Smooth muscle cell (in vitro differentiated cells): ENCODE data around the gene COL18A1. TPM values are rescaled to one million over a fixed set of nuclear protein-coding genes. Genes with fewer than 3 reads are reported as not detected.

Experiments
- DNase-seq: peaks from one replicate; lab custom pipeline; 2025; ENCODE audit not compliant: unreplicated experiment; lab: John Stamatoyannopoulos, UW
- H2AFZ ChIP-seq: fragments of 200-600 bp; sonication (generic); 2 replicates; pipeline ENCODE4 v1.6.0; 2016; ENCODE audit warnings: antibody characterized with exemption, low read depth, mild to moderate bottlenecking
- H3F3A ChIP-seq: fragments of 200-600 bp; sonication (generic); 2 replicates; pipeline ENCODE4 v1.6.0; 2017; ENCODE audit warnings: antibody characterized with exemption, low read depth
- H3K27ac ChIP-seq: fragments of 200-600 bp; sonication (generic); 2 replicates; pipeline ENCODE4 v1.5.1; 2016; ENCODE audit warnings: low read depth, mild to moderate bottlenecking
- H3K27me3 ChIP-seq: fragments of 200-600 bp; sonication (generic); 2 replicates; pipeline ENCODE4 v1.6.1; 2016; ENCODE audit warnings: low read depth, mild to moderate bottlenecking
- H3K36me3 ChIP-seq: fragments of 200-600 bp; sonication (generic); 2 replicates; pipeline ENCODE4 v1.5.1; 2016; ENCODE audit warnings: low read depth
- H3K4me1 ChIP-seq: fragments of 200-600 bp; sonication (generic); 2 replicates; pipeline ENCODE4 v1.5.1; 2016; ENCODE audit warnings: low read depth
- H3K4me2 ChIP-seq: fragments of 200-600 bp; sonication (generic); 2 replicates; pipeline ENCODE4 v1.6.0; 2016; ENCODE audit warnings: mild to moderate bottlenecking
- H3K4me3 ChIP-seq: fragments of 200-600 bp; sonication (generic); 2 replicates; pipeline ENCODE4 v1.5.1; 2016; ENCODE audit warnings: mild to moderate bottlenecking
- H3K79me2 ChIP-seq: fragments of 200-600 bp; sonication (generic); 2 replicates; pipeline ENCODE4 v1.6.0; 2016; ENCODE audit warnings: low read depth, mild to moderate bottlenecking
- H3K9ac ChIP-seq: fragments of 200-600 bp; sonication (generic); 2 replicates; pipeline ENCODE4 v1.6.0; 2016; ENCODE audit warnings: low read depth
- H3K9me3 ChIP-seq: fragments of 200-600 bp; sonication (generic); replicated peaks from 2 replicates; pipeline ENCODE4 v1.5.1; 2016; ENCODE audit warnings: low read depth
- H4K20me1 ChIP-seq: fragments of 200-600 bp; sonication (generic); 2 replicates; pipeline ENCODE4 v1.6.0; 2016; ENCODE audit warnings: low read depth
- CTCF ChIP-seq: fragments of 200-600 bp; sonication (generic); IDR thresholded peaks from 2 replicates; pipeline ENCODE4 v1.5.1; 2017; ENCODE audit warnings: borderline replicate concordance, mild to moderate bottlenecking, antibody characterized with exemption; ENCODE audit not compliant: insufficient read depth, poor library complexity, severe bottlenecking
- WGBS: methylation state at CpG from one replicate; pipeline ENCODE4 v1.1.7; 2016; ENCODE audit warnings: low lambda C conversion rate; 5-methylcytosine and 5-hydroxymethylcytosine counted together
- polyA plus RNA-seq: library from polyadenylated mRNA; unstranded; fragments of >200 nt; fragmentation: Nextera tagmentation; extraction: Ambion mirVana; gene quantifications from 2 replicates; pipeline ENCODE4 v1.2.1, GENCODE V29; 2016
- total RNA-seq: library from RNA; depleted of rRNA; stranded (reverse); fragments of >200 nt; gene quantifications from 2 replicates; pipeline ENCODE4 v1.2.3, GENCODE V29; 2014

The COL18A1 gene
- total and polyA plus RNA-seq, 2 experiments from 2014 or later, result 192 to 485 TPM

- H2AFZ ChIP-seq, result no peak overlapping the region
- H3K4me1 ChIP-seq, result peaks cover 10% of the 10 kb centered on the region
- H3K36me3 ChIP-seq, result no peaks in the 10 kb centered on the region
- no peaks in the 10 kb centered on the region for H3K27me3 ChIP-seq
- H4K20me1 ChIP-seq, result no peaks in the 10 kb centered on the region
- no peak overlapping the region for H3K4me2 ChIP-seq
- no peak overlapping the region for H3K9ac ChIP-seq
- H3K79me2 ChIP-seq, result no peaks in the 10 kb centered on the region
- no peak overlapping the region for H3K27ac ChIP-seq
- TF ChIP-seq CTCF, result no peak
- no peak overlapping the region for H3K4me3 ChIP-seq
- no peak for DNase-seq
- WGBS, result 93% methylated on average over 14 of the region's 14 CpGs
- no peaks in the 10 kb centered on the region for H3K9me3 ChIP-seq
- peaks cover 14% of the 10 kb centered on the region for H3F3A ChIP-seq
These were observed 34.4 kb upstream of the COL18A1 start for GRCh38 chr21:45370575-45370974.

GRCh38 chr21:45371081-45371480 lies 33.9 kb upstream of the COL18A1 start:
- Histone ChIP-seq H3K9me3 (no peaks in the 10 kb centered on the region), H4K20me1 (no peaks in the 10 kb centered on the region), H3K79me2 (no peaks in the 10 kb centered on the region), H3F3A (peaks cover 9% of the 10 kb centered on the region), H3K27ac (no peak overlapping the region), H3K9ac (no peak overlapping the region), H2AFZ (no peak overlapping the region), H3K4me2 (no peak overlapping the region), H3K4me1 (peaks cover 5% of the 10 kb centered on the region), H3K27me3 (no peaks in the 10 kb centered on the region), H3K36me3 (no peaks in the 10 kb centered on the region), H3K4me3 (no peak overlapping the region)
- 92% methylated on average over 13 of the region's 13 CpGs for WGBS
- no peak for TF ChIP-seq CTCF
- no peak for DNase-seq

- H2AFZ ChIP-seq, result no peak overlapping the region
- H3K4me3 ChIP-seq, result no peak overlapping the region
- DNase-seq, result no peak
- TF ChIP-seq CTCF, result no peak
- H3F3A ChIP-seq, result peaks cover 9% of the 10 kb centered on the region
- H4K20me1 ChIP-seq, result no peaks in the 10 kb centered on the region
- no peaks in the 10 kb centered on the region for H3K9me3 ChIP-seq
- H3K4me2 ChIP-seq, result no peak overlapping the region
- no peaks in the 10 kb centered on the region for H3K79me2 ChIP-seq
- H3K36me3 ChIP-seq, result no peaks in the 10 kb centered on the region
- H3K27ac ChIP-seq, result no peak overlapping the region
- H3K27me3 ChIP-seq, result no peaks in the 10 kb centered on the region
- H3K9ac ChIP-seq, result no peak overlapping the region
- peaks cover 5% of the 10 kb centered on the region for H3K4me1 ChIP-seq
- 61% methylated on average over 5 of the region's 5 CpGs for whole genome bisulfite sequencing
These were observed 33.3 kb upstream of the COL18A1 start for GRCh38 chr21:45371655-45372054.

- H4K20me1 ChIP-seq, result no peaks in the 10 kb centered on the region
- no peaks in the 10 kb centered on the region for H3K27me3 ChIP-seq
- H3K4me2 ChIP-seq, result no peak overlapping the region
- 91% methylated on average over 7 of the region's 7 CpGs for WGBS
- peaks cover 5% of the 10 kb centered on the region for H3K4me1 ChIP-seq
- H3K4me3 ChIP-seq, result no peak overlapping the region
- H3F3A ChIP-seq, result peaks cover 3% of the 10 kb centered on the region
- H3K9ac ChIP-seq, result no peak overlapping the region
- no peaks in the 10 kb centered on the region for H3K36me3 ChIP-seq
- H3K27ac ChIP-seq, result no peak overlapping the region
- H2AFZ ChIP-seq, result no peak overlapping the region
- no peaks in the 10 kb centered on the region for H3K9me3 ChIP-seq
- no peak for TF ChIP-seq CTCF
- DNase-seq, result no peak
- H3K79me2 ChIP-seq, result no peaks in the 10 kb centered on the region
These were observed 32.1 kb upstream of the COL18A1 start for GRCh38 chr21:45372732-45373355.
